GM23338 (cell line): ENCODE data around the gene CPSF7. TPM values are rescaled to one million over a fixed set of nuclear protein-coding genes. Genes with fewer than 3 reads are reported as not detected.

ENCODE experiments used
- ATAC-seq: fragments of 200-7000 bp; cut with Tn5 transposase; 3 replicates; pipeline ENCODE4 v1.9.1; 2020
- DNase-seq: peaks from one replicate; pipeline ENCODE4 v3.0.0-alpha.2; 2015; ENCODE audit warnings: low spot score
- H2AFZ ChIP-seq: fragments of 200-600 bp; sonication (generic); 2 replicates; pipeline ENCODE4 v1.8.0; 2016; ENCODE audit warnings: antibody characterized with exemption, mild to moderate bottlenecking, moderate library complexity
- H3F3A ChIP-seq: fragments of 200-600 bp; sonication (generic); replicated peaks from 2 replicates; pipeline ENCODE4 v1.8.0; 2017; ENCODE audit warnings: antibody characterized with exemption, mixed run types, low read depth
- H3K27ac ChIP-seq: fragments of 200-600 bp; sonication (generic); 2 replicates; pipeline ENCODE4 v1.6.1; 2016; ENCODE audit warnings: low read depth
- H3K27me3 ChIP-seq: fragments of 200-600 bp; sonication (generic); 2 replicates; pipeline ENCODE4 v1.8.0; 2016; ENCODE audit warnings: mild to moderate bottlenecking, mixed run types, moderate library complexity; ENCODE audit not compliant: insufficient read depth
- H3K36me3 ChIP-seq: fragments of 200-600 bp; sonication (generic); 2 replicates; pipeline ENCODE4 v1.8.0; 2016; ENCODE audit warnings: mild to moderate bottlenecking; ENCODE audit not compliant: insufficient read depth
- H3K4me1 ChIP-seq: fragments of 200-600 bp; sonication (generic); 2 replicates; pipeline ENCODE4 v1.8.0; 2016; ENCODE audit warnings: mild to moderate bottlenecking, moderate library complexity; ENCODE audit not compliant: insufficient read depth
- H3K4me2 ChIP-seq: fragments of 200-600 bp; sonication (generic); 2 replicates; pipeline ENCODE4 v1.7.1; 2017; ENCODE audit warnings: mixed run types
- H3K4me3 ChIP-seq: fragments of 200-600 bp; sonication (generic); 2 replicates; pipeline ENCODE4 v1.6.1; 2016; ENCODE audit warnings: mixed run types
- H3K79me2 ChIP-seq: fragments of 200-600 bp; sonication (generic); replicated peaks from 2 replicates; pipeline ENCODE4 v1.8.0; 2017; ENCODE audit warnings: mild to moderate bottlenecking; ENCODE audit not compliant: insufficient read depth
- H3K9me2 ChIP-seq: fragments of 200-600 bp; sonication (generic); 2 replicates; pipeline ENCODE4 v1.8.0; 2017; ENCODE audit not compliant: insufficient read depth
- H4K20me1 ChIP-seq: fragments of 200-600 bp; sonication (generic); replicated peaks from 2 replicates; pipeline ENCODE4 v1.8.0; 2017; ENCODE audit warnings: mild to moderate bottlenecking; ENCODE audit not compliant: insufficient read depth
- H3K27ac Mint-ChIP-seq: 2 replicates; pipeline ENCODE4 v1.8.0; 2020; ENCODE audit warnings: inconsistent platforms, mild to moderate bottlenecking, moderate library complexity, mixed read lengths
- H3K27me3 Mint-ChIP-seq: 3 replicates; pipeline ENCODE4 v1.8.0; 2022; ENCODE audit warnings: low read depth, mild to moderate bottlenecking, moderate library complexity, mixed read lengths, inconsistent platforms; ENCODE audit not compliant: insufficient read depth, poor library complexity
- H3K36me3 Mint-ChIP-seq: 3 replicates; pipeline ENCODE4 v1.8.0; 2021; ENCODE audit warnings: low read depth, mild to moderate bottlenecking, inconsistent platforms, moderate library complexity, mixed read lengths
- H3K4me1 Mint-ChIP-seq: 3 replicates; pipeline ENCODE4 v1.8.0; 2020; ENCODE audit warnings: mild to moderate bottlenecking, inconsistent platforms, mixed read lengths
- H3K4me3 Mint-ChIP-seq: 3 replicates; pipeline ENCODE4 v1.8.0; 2021; ENCODE audit warnings: moderate library complexity, mild to moderate bottlenecking, inconsistent platforms, mixed read lengths
- H3K9me3 Mint-ChIP-seq: 3 replicates; pipeline ENCODE4 v1.8.0; 2020; ENCODE audit warnings: moderate library complexity, mild to moderate bottlenecking, inconsistent platforms, mixed read lengths
- CREB1 ChIP-seq: fragments of 250-450 bp; sonication (Bioruptor Pico); IDR thresholded peaks from 2 replicates; pipeline ENCODE4 v1.5.0; 2020; ENCODE audit warnings: low read depth, mild to moderate bottlenecking, moderate library complexity
- CTCF ChIP-seq, 2 experiments: fragments of 200-600 bp in 1 of 2; sonication (generic) in 1 of 2; conservative IDR thresholded peaks; 2 replicates each; pipeline versions ENCODE4 v1.5.1 to v1.6.1; 2016 to 2017; ENCODE audit warnings: antibody characterized with exemption in 2 of 2, low read depth in 2 of 2, mild to moderate bottlenecking in 2 of 2, moderate library complexity in 1 of 2
- ETS1 ChIP-seq: IDR thresholded peaks from 2 replicates; pipeline ENCODE4 v1.6.1; 2016; ENCODE audit warnings: antibody characterized with exemption
- EZH2 ChIP-seq: fragments of 200-600 bp; sonication (generic); IDR thresholded peaks from one replicate; pipeline ENCODE4 v1.8.0; 2017; ENCODE audit warnings: antibody characterized with exemption, mild to moderate bottlenecking, low read depth; ENCODE audit not compliant: unreplicated experiment
- EZH2phosphoT487 ChIP-seq: fragments of 200-600 bp; sonication (generic); IDR thresholded peaks from one replicate; pipeline ENCODE4 v1.8.1; 2018; ENCODE audit warnings: antibody characterized with exemption; ENCODE audit not compliant: unreplicated experiment
- JUNB ChIP-seq: IDR thresholded peaks from one replicate; pipeline ENCODE4 v1.6.1; 2016; ENCODE audit warnings: antibody characterized with exemption; ENCODE audit not compliant: unreplicated experiment
- NANOG ChIP-seq: IDR thresholded peaks from 2 replicates; pipeline ENCODE4 v1.6.1; 2016; ENCODE audit warnings: antibody characterized with exemption, borderline replicate concordance
- POLR2AphosphoS5 ChIP-seq: IDR thresholded peaks from 2 replicates; pipeline ENCODE4 v1.6.1; 2016; ENCODE audit warnings: antibody characterized with exemption, low read depth
- REST ChIP-seq: IDR thresholded peaks from one replicate; pipeline ENCODE4 v1.6.1; 2018; ENCODE audit warnings: antibody characterized with exemption; ENCODE audit not compliant: unreplicated experiment
- STAT1 ChIP-seq: IDR thresholded peaks from one replicate; pipeline ENCODE4 v1.6.1; 2016; ENCODE audit warnings: antibody characterized with exemption; ENCODE audit not compliant: unreplicated experiment
- ZNF114 ChIP-seq: fragments of 250-450 bp; sonication (Bioruptor Pico); IDR thresholded peaks from 2 replicates; pipeline ENCODE4 v1.5.0; 2020; ENCODE audit warnings: mild to moderate bottlenecking, moderate library complexity
- ZNF331 ChIP-seq: fragments of 250-450 bp; sonication (Bioruptor Pico); IDR thresholded peaks from 2 replicates; pipeline ENCODE4 v1.5.0; 2020; ENCODE audit warnings: low read depth, mild to moderate bottlenecking, moderate library complexity
- ZNF462 ChIP-seq: fragments of 250-450 bp; sonication (Bioruptor Pico); IDR thresholded peaks from 2 replicates; pipeline ENCODE4 v1.5.0; 2020; ENCODE audit warnings: mild to moderate bottlenecking, moderate library complexity
- polyA plus RNA-seq: library from polyadenylated mRNA; unstranded; fragments of >200 nt; fragmentation: Nextera tagmentation; extraction: Ambion mirVana; gene quantifications from 2 replicates; pipeline ENCODE4 v1.2.1, GENCODE V29; 2016
- total RNA-seq: library from RNA; depleted of rRNA; stranded (reverse); fragments of >200 nt; shearing (Covaris generic); gene quantifications from 2 replicates; pipeline ENCODE4 v1.2.3, GENCODE V29; 2014

The CPSF7 gene
- total and polyA plus RNA-seq, 2 experiments from 2014 or later: 27.4 to 60.6 TPM

- Histone ChIP-seq H4K20me1 (peaks cover 27% of the 10 kb centered on the region), H2AFZ (no peak overlapping the region), H3K36me3 (peaks cover 14% of the 10 kb centered on the region), H3F3A (peaks cover 17% of the 10 kb centered on the region; the same call in 1 of the 2 replicates), H3K27me3 (no peaks in the 10 kb centered on the region), H3K27ac (no peak overlapping the region), H3K79me2 (peaks cover 16% of the 10 kb centered on the region), H3K4me3 (no peak overlapping the region), H3K4me1 (no peaks in the 10 kb centered on the region; the same call in 1 of the 2 replicates), H3K4me2 (no peak overlapping the region), H3K9me2 (no peaks in the 10 kb centered on the region)
- DNase-seq (no peak), ATAC-seq (no peak)
- peaks cover 7% of the 10 kb centered on the region for H3K4me1 Mint-ChIP-seq
- no peak overlapping the region for H3K27ac Mint-ChIP-seq
- no peak overlapping the region for H3K4me3 Mint-ChIP-seq
- H3K27me3 Mint-ChIP-seq: peaks cover 2% of the 10 kb centered on the region
- no peaks in the 10 kb centered on the region for H3K9me3 Mint-ChIP-seq
- TF ChIP-seq ZNF331 (no peak), EZH2phosphoT487 (no peak), STAT1 (no peak), ZNF114 (CRISPR knock-in tag) (no peak), ZNF462 (CRISPR knock-in tag) (no peak), POLR2AphosphoS5 (no peak), EZH2 (no peak), REST (no peak), NANOG (no peak), CTCF (conservative IDR thresholded peaks at IDR 0.05; ENCODE audit: low read depth in 2 of 2) (no peak), JUNB (no peak), CREB1 (CRISPR knock-in tag) (no peak), ETS1 (no peak)
- H3K36me3 Mint-ChIP-seq: peaks cover 30% of the 10 kb centered on the region
Measured at GRCh38 chr11:61448552-61448927, 18.8 kb upstream of the CPSF7 start.
